NCI-H1417 treated with DMSO at 0.1 percent for 48 hours (cell line): Measurements from ENCODE around the gene TMEM191C.
"Not testable (repeated sequence)": the region's sequence is repeated elsewhere in the genome, so short reads cannot be mapped to it uniquely, and the experiment has no call there.

ENCODE experiments used
- DNase-seq: peaks from one replicate; lab custom pipeline; 2025; lab: John Stamatoyannopoulos, UW

Gene TMEM191C

GRCh38 chr22:21467337-21468193, at the start of gene TMEM191C:
TSS of gene TMEM191C (plus strand) at chr22:21467387. CDS start at chr22:21467460, 73 bp downstream.
- DNase-seq, result not testable (repeated sequence)

GRCh38 chr22:21417853-21418252, 49.3 kb upstream of the TMEM191C start:
- not testable (repeated sequence) for DNase-seq

GRCh38 chr22:21418974-21419638, 48.1 kb upstream of the TMEM191C start:
- not testable (repeated sequence) for DNase-seq

DNA sequence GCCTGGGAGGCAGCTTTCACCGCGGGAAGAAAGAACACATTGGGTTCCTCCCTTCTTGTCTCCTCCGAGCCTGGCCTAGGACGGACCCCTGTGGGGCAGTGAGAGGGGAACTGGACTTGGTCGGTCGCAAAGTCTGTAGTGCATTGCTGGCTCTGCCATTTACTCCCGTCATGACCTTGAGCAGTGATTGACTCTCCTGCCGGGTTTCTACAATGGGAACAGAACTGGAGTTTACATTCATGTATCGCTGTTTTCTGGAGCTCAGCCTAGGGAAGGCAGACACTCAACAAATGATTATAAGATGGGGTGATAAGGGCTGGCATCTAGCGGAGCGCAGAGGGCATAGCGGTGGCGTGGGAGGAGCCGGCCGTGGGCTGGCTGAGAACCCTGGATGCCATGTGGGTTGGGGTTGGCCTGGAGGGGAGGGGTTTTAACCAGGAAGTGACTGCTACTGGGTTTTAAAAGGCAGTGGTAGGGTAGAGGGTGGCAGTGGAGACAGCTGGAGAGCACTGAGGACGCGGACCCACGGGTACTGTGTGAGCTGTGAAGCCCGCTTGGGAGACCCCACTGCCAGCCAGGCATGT, 46.9 kb upstream of the TMEM191C start:
- DNase-seq, result not testable (repeated sequence)

- DNase-seq, result not testable (repeated sequence)
These were observed 43.0 kb upstream of the TMEM191C start for GRCh38 chr22:21424084-21424709.

GRCh38 chr22:21434378-21435233, 32.6 kb upstream of the TMEM191C start:
- DNase-seq, result not testable (repeated sequence)

GRCh38 chr22:21435998-21436810, 31.0 kb upstream of the TMEM191C start:
- not testable (repeated sequence) for DNase-seq

- not testable (repeated sequence) for DNase-seq
These were observed 29.2 kb upstream of the TMEM191C start for GRCh38 chr22:21438013-21438412.

- not testable (repeated sequence) for DNase-seq
These were observed 27.1 kb upstream of the TMEM191C start for GRCh38 chr22:21440018-21440636.

DNA sequence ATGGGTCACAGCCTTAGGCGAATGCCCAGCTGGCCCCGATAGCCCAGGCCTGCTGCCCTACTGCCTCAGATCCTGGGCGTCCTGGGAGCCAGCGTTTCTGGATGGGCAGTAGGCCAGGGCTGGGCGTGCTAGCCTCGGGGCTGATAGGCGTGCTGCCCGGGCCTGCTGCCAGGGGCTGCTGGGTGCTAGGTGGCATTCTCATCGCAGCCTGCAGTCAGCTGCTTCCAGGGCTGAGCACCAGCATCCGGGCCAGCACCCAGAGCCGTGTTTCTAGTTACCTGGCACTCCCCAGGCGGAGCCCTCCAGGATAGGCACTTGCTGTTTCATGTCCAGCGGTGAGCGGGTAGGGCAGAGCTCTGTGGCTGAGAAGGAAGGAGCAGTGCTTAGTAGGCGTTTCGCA, 26.5 kb upstream of the TMEM191C start:
- DNase-seq, result not testable (repeated sequence)

DNA sequence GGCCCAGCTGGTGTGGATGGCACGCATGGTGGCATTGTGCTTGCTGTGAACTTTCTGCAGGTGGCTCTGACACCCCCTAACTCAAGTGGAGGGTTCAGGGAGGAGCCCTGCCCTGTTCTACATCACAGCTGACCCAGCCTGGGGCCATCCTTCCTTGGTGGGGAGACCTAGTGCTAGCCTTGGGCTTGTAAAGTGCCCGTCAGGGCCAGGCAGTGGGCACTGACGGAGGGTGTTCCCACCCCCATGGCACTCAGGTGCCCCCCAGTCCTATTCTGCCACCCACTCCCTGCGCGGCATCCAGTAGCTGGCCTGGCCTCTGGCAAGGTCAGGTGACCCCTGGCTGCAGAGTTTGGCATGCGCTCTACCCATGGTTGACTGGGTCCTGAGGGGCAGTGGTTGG, 26.0 kb upstream of the TMEM191C start:
- DNase-seq, result not testable (repeated sequence)

DNA sequence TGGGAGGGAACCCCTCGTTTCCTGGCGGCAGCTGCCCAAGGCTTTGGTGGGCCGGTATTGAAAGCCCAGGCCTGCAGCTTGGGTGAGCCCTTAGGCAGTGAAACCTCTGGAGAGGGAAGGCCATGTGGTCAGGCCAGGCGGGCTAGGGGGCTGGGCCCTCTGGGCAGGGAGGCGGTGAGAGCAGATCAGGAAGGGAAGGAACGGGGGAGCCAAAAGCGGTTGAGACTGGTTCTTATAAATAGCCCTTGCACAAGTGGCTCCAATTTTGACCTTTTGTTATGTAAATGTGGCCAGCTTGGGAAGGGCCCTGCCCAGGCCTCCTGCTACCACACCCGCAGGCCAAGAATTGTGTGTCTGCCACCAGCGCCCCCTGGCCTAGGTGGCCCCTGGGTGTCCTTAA, 25.1 kb upstream of the TMEM191C start:
- not testable (repeated sequence) for DNase-seq

DNA sequence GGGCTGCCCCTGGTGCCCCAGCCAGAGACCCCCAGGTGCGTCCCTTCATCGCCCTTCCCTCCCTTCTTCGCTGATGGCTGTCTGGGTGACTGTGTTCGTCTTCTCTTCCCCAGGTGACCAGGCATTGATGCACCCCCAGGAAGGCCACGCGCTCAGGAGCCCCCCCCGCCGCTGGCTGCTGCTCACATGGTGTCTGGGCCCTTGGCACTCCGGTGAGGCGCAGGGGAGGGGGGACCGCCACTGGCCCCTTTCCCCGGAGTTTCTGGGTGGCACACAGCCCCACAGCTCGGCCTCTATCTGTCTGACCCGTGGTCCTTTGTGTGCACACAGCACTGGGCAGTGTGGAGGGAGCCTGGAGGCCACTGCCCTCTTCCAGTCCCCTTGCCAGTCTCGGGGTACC, 24.5 kb upstream of the TMEM191C start:
- DNase-seq, result not testable (repeated sequence)

DNA sequence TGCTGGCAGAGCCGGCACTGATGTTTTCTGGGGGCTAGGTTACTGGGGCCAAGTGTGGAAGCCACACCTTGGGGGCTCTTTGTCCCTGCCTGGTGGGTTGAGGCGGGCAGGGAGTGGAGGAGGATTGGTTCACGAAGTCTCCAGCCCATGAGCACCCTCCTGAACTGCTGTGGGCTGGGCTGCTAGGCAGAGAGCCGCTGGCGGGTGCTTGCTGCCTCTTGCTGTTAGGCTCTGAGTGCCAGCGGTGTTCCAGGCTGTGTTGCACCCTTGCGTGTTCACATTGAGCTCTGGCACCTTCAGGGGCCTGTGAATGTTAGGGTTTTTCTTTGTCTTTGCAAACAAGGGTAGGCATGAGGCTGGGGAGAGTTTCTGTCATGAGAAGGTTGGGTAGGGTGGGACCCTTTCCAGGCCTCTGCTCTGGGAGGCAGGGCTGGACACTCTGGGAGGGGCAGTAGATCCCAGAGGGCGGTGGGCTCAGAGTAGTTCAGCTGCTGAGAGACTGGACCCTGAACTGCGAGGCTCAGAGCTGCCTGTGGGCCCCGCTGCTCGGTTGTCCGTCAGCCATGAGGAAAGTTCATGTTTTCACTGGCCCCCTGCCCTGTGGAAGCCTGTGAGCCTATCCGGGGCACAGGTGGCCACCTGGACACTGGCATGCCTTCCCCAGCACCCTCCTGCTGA, 24.0 kb upstream of the TMEM191C start:
- no peak for DNase-seq

- DNase-seq, result no peak
These were observed 23.3 kb upstream of the TMEM191C start for GRCh38 chr22:21443735-21444421.

- DNase-seq, result no peak
These were observed 22.3 kb upstream of the TMEM191C start for GRCh38 chr22:21444701-21445436.

- DNase-seq, result no peak
These were observed 21.6 kb upstream of the TMEM191C start for GRCh38 chr22:21445437-21446127.
